HG02938 (cell line): ENCODE measurements around the gene GPC5.
A peak's percentile ranks its signal among the peaks of the same experiment; 100 is the strongest.
"Not testable (repeated sequence)": the region's sequence is repeated elsewhere in the genome, so short reads cannot be mapped to it uniquely, and the experiment has no call there.

Source experiments
- ATAC-seq: cut with Tn5 transposase; IDR thresholded peaks from one replicate; pipeline ENCODE4 v1.9.1; 2021; ENCODE audit warnings: mild to moderate bottlenecking, moderate library complexity; ENCODE audit not compliant: unreplicated experiment

Gene GPC5

GRCh38 chr13:91398413-91399188 lies at the start of gene GPC5:
TSS of gene GPC5 (plus strand) at chr13:91398621.
- peak; percentile 95 for ATAC-seq

DNA sequence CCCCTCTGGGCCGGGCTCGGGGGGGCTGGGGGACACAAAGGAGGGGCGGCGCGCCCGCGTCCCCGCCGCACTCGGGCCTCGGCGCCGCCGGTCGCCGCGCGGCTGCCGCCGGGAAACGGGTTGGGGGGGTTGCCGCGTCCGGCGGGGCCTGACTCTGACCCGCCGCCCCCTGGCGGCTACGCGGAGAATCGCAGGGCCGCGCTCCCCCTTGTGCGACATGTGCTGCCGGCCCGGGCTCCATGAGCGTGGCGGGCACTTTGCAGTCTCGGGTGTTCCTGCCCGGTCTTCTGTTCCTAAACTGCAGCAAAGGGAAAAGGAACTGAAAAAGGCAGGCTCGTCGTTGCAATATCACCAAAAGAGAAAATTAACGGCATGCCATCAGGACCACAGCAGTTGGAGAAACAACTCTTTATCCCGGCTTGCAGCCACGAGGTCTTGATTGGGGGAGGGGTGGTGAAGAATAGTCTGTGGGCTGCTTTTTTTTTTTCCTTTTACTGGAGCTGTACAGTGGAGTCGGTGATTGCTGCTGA lies 49.5 kb upstream of the GPC5 start:
- peak; percentile 43 for ATAC-seq

DNA sequence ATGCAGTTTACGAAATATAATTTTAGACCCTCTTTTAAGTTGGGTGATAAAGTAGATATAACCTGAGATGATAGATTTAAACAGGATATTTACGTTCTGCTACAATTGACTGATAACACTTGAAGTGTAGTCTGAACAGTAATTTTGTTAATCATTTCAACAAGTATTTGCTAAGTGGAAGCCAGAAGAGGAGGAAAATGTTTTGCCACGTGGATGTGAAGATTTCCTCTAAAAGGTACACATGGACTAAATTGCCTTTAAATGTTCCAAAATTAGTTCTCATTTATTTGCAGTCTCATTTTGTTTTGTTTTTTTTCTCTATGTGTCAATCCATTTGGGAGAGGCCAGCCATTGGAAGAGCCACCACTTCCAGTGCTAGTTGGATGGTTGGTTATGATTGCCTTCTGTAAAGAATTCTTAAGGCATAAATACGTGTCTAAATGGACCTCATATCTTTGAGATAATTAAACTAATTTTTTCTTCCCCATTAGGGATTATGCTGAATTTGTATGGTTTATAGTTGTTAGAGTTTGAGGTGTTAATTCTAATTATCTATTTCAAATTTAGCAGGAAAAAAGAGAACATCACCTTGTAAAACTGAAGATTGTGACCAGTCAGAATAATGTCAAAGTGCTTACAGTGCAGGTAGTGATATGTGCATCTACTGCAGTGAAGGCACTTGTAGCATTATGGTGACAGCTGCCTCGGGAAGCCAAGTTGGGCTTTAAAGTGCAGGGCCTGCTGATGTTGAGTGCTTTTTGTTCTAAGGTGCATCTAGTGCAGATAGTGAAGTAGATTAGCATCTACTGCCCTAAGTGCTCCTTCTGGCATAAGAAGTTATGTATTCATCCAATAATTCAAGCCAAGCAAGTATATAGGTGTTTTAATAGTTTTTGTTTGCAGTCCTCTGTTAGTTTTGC lies 48.2 kb upstream of the GPC5 start:
- ATAC-seq: no peak

GRCh38 chr13:91351123-91351522 lies 47.3 kb upstream of the GPC5 start:
- no peak for ATAC-seq

GRCh38 chr13:91351980-91352379 lies 46.4 kb upstream of the GPC5 start:
- no peak for ATAC-seq

DNA sequence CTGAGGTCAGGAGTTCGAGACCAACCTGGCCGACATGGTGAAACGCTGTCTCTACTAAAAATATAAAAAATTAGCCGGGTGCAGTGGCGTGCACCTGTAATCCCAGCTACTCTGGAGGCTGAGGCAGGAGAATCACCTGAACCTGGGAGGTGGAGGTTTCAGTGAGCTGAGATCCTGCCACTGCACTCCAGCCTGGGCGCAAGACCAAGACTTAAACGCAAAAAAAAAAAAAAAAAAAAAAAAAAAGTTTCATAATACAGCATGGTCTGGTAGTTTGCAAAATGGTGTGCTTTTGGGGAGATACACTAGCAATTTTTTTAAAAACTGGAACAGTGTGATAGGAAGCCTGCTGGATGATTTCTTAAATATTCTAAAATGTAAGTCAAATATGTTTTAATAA lies 45.5 kb upstream of the GPC5 start:
- ATAC-seq: not testable (repeated sequence)

GRCh38 chr13:91353494-91353893 lies 44.9 kb upstream of the GPC5 start:
- no peak for ATAC-seq

DNA sequence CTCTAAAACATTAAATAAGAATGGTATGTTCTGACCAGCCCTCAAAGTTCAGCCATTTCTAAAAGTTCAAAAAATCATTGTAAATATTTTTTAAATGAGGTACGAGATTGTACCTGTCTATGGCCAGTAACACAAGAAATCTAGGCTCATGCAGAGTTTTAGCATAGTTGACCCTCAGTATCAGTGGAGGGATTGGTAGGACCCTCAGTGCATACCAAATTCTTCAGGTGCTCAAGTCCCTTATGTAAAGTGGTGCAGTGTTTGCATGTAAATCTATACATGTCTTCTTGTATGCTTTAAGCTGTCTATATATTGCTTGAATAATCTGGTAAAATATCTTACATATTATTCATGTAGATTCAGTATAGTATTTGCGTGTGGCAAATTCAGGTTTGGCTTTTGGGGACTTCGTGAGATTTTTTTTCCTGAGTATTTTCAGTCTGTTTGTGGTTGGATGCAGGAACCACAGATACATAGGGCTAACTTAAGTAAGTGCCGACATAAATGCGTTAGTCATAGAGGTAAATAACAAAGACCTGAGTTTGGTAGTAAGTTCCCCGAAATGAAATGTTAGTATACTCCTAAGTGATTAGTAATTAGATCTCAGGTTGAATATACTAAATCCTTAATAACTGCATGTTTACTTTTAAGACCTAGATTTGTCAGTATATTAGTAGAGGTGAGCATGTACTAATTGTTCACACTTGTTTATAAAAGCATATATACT lies 43.2 kb upstream of the GPC5 start:
- ATAC-seq: no peak

DNA sequence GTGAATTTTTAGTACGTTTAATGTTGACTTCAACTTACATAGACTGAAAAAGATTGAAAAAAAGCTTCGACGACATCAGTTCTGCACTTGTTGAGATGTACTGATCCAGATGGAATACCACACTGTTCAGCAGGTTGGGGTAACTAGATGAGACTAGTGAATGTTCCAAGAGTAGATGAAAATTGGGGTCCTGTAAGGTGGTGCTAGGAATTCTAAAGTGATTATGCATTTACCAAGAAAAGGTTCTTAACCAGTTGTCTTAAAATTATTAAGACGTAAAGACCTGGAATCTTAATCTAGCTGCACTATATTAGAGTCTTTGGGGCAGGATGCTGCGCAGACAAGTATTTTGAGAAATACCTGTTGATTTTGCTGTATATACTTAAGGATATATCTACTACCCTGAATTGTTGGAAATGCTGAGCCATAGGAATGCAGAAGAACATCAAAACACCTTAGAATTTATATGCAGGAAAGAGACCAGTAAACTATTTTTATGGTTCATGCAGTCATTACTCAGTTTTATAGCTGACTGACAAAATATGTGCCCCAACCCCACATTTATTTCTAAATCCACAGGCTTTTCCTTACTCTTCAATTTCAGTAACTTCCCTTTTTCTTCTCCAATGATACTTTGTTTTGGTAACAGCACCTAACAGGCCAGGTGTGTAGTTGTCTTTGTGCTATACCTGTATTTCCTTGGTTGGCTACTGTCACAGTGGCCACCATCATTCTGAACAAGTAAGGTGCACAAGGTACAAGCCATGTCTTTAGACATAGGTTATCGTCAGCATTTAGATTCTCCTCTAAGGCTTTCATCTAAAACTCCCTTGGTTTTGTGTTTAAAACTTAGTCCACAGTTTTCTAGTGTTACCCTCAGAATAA lies 42.4 kb upstream of the GPC5 start:
- ATAC-seq: no peak

- ATAC-seq: no peak
Measured at GRCh38 chr13:91356919-91357612, 41.4 kb upstream of the GPC5 start.

DNA sequence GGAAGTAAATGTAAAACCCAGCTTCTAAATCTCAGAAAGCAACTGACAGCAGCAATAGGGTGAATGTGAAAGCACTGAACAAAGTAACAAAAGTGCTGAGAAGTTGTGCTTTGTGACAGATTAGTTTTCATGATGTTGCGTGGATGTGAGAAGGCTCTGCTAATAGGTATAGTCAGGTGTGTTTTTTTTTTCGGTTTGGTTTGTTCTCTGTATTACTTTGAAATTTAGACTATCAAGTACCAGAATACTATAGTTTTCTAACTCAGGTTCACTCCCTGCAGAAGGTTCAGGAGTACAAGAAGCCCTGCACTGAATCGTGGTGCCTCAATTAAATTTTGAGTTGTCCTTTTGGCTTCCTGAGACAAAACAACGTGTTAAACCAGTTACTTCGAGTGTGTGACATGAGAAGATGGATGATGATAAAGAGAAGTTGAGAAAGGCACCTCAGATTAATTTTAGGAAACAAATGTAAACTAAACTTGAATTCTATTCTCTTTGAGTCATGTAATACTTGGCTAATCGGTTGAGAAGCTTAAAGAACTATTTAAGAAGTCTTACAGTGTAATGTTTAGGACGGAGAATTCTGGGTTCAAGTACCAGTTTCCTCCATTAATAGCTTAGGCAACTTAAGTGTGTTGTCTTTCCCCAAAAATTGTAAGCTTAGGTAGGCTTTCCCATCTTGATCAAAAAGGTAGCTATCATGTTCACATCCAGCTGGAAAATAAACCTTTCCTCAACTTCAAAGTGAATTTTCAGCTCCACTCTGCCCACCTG lies 40.6 kb upstream of the GPC5 start:
- ATAC-seq: no peak

GRCh38 chr13:91358387-91358782 lies 40.0 kb upstream of the GPC5 start:
- no peak for ATAC-seq

GRCh38 chr13:91359111-91359510 lies 39.3 kb upstream of the GPC5 start:
- ATAC-seq: no peak

GRCh38 chr13:91359631-91360030 lies 38.8 kb upstream of the GPC5 start:
- ATAC-seq: no peak

DNA sequence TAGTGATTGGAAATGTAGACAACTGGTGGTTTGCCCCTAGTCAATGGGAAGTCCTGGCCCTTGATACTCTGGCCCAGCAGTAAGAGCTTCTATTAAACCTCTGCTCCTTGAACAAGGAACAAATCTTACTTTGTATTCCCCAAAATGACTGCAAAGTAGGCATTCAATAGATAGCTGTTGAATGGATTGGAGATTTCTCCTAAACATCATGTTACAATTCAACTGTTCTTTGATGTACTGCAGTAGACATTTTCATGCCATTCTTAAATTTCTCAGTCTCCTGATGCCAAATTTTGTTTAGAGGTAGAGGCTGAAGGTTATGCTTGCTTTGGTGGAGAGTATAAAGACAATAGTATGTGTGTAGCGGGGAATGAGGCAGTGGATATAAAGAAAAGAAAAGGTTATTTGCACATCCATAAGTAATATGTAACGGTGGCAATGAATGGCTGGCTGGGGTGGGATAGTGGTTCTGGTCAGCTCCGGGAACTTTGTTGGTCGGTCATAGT lies 38.1 kb upstream of the GPC5 start:
- no peak for ATAC-seq

GRCh38 chr13:91361755-91362271 lies 36.6 kb upstream of the GPC5 start:
- ATAC-seq: no peak

DNA sequence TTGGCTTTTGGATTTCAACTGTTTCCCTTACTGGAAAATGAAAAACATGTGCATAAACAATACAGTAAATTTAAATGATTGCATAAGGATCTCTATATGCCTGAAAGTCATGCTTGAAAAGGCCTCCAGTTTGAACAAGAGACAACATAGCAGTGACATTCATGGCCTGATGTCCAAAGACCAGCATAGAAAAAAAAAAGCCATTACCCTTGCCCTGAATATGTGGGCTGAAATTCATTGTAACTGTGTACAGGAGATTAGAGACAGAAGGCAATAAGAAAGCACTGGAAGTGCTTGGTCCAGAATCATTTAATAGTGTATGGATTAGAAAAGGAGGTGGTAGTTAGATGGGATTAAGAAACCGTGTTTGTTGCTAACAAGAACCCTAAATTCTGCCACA lies 35.5 kb upstream of the GPC5 start:
- ATAC-seq: no peak

DNA sequence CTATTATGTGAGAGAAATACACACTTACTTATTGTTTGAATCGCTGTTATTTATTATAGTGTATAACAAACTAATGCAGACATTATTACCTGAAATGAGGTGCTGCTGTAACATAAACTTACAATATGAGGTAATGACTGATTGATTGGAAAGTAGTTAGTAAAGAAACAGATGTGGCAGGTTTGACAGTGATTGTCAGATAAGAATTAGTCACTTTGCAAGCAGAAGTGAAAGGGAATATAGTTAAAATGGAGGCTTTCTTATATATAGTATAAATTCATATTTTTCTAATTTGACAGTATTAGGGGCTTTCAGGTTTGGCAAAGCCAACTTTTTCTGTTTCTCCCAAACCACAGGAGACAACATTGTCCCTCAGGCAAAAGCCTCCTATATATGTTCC lies 30.3 kb upstream of the GPC5 start:
- ATAC-seq: peak; percentile 44
